ENCODE measurements around the gene LAPTM4A.

- TF ChIP-seq CTCF (IDR thresholded peaks at IDR 0.05) (no peak), JUNB (IDR thresholded peaks at IDR 0.05) (no peak), POLR2A (IDR thresholded peaks at IDR 0.05; ENCODE audit: low read length) (no peak), MAZ (IDR thresholded peaks at IDR 0.05; ENCODE audit: borderline replicate concordance, low read depth, low read length) (no peak), SMC3 (IDR thresholded peaks at IDR 0.05) (no peak), REST (IDR thresholded peaks at IDR 0.05) (no peak), CHD4 (IDR thresholded peaks at IDR 0.05; ENCODE audit: borderline replicate concordance) (no peak), ESRRA (IDR thresholded peaks at IDR 0.05; ENCODE audit: borderline replicate concordance, low read length) (no peak), CBX8 (IDR thresholded peaks at IDR 0.05) (no peak), HMGXB4 (CRISPR knock-in tag; IDR thresholded peaks at IDR 0.05; ENCODE audit: borderline replicate concordance) (no peak), CBX2 (IDR thresholded peaks at IDR 0.05; ENCODE audit: borderline replicate concordance, low read depth) (no peak), BHLHE40 (IDR thresholded peaks at IDR 0.05; ENCODE audit: low read depth, low read length) (no peak), RFX5 (IDR thresholded peaks at IDR 0.05) (no peak)
- TF ChIP-seq, protein P1, sequence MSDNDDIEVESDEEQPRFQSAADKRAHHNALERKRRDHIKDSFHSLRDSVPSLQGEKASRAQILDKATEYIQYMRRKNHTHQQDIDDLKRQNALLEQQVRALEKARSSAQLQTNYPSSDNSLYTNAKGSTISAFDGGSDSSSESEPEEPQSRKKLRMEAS (IDR thresholded peaks at IDR 0.05), result no peak
These were observed 10.0 kb upstream of the LAPTM4A start for GRCh38 chr2:20061476-20061875.

Data from A549 (cell line).